Stimulated activated CD4-positive, alpha-beta T cell treated with anti-CD3 and anti-CD28 coated beads, Interleukin-2, amount 100 ng/mL, for 48 hours (primary cell): ENCODE results near the gene ATP2B3.

Source experiments
- DNase-seq, 2 donors: peaks; one replicate each; pipeline ENCODE4 v3.0.0-alpha.2; 2020

Gene ATP2B3

DNA sequence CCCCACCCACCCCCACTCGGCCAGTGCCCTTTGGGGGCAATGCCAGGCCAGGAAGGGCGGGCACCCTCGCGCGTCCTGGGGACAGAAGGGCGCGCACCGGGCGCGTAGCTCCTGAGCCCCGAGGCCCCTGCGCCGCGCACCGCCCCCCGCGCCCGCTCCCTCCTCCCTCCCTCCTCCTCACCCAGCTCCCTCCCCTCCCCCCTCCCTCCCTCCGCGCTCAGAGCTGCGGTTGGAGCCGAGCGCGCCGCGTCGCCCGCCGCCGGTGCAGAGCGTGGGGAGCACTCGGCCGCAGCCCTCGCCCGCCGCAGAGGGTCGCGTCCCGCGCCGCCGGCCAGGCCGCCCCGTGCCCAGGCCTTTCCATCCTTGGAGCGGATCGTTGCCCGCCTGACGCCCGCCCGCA lies at the start of gene ATP2B3:
Gene ATP2B3 (plus strand): TSS at position 220 of the 400 bp plus-strand sequence. CDS start 18,606 bp downstream, outside the sequence.
- no peak for DNase-seq

- DNase-seq, result no peak
Measured at GRCh38 chrX:153468008-153468580, 49.3 kb upstream of the ATP2B3 start.

GRCh38 chrX:153469811-153470410 lies 47.5 kb upstream of the ATP2B3 start:
- peak in 1 of 2 donors; percentile 11 for DNase-seq

DNA sequence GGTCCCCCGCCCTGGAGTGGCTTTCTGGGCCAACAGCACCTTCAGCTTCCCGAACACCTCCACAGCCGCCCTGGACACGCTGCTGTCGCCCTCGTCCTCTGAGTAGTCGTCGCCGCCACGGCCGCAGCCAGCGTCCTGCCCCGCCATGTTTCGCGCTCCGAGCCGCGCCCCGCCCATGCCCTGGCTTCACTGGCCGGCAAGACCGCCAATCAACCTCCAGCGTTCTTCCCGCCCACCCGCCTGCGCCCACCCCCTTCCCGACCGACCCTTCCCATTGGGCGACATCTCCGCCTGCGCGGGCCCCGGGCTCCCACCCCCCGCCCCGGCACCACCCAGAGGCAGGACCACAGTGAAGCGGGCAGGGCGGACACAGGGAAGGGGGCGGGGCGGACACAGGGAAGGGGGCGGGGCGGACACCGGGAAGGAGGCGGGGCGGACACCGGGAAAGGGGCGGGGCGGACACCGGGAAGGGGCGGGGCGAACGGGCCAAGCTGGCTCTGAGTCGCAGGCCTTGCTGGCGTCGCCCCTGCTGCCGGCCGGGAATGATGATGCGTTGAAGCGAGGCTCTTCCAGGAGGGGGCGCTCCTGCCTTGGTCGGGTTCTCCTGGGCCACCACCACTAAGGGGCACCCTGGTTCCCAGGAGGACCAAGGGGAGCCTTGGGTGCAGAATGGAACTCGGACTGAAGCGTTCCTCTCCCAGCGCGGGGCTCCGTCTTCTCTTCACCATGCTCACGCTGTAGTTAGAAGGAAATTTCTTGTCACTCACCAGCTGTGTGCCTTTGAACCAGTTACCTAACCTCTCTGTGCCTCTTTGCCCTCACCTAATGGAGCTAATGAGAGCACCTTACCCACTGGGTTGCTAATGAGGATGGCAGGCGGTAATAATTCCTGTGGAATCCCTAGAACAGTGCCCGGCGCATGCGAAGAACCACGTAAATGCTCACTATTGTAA lies 46.8 kb upstream of the ATP2B3 start, which contains the start of gene HAUS7:
Gene HAUS7 (minus strand): TSS at position 166 of the 953 bp plus-strand sequence. CDS start 19 bp downstream, at position 147.
- peak; percentile 81 to 85 for DNase-seq

DNA sequence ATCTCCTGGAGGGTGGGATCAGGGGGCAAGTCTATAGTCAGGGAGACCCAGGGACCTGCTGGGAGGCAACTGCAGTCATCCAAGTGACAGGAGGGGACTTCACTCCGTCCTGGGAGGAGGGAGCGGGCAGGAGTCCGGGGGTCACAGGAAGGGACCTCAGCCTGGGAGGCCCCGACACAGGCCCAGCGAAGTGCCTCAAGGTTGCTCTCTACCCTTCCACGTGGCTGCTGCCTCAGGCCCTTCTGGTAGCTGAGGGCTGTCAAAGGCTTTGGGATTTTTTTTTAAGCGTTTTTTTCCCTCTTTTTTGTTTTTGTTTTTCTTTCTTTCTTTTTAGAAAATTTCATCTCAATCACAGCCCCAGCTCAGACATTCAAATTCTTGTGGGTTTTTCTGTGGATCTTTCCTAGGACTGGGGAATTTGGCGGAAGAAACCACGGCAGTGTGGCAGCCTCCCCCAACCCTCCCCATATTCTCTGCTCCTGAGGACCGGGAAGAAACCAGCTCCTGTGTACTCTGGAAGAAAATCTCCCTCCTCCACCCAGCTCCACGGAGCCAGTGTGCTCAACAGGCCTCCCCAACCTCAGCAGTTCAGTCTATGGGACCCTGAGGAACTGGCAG lies 45.7 kb upstream of the ATP2B3 start:
- DNase-seq, result no peak

- DNase-seq, result no peak
Measured at GRCh38 chrX:153473126-153473525, 44.3 kb upstream of the ATP2B3 start.

DNA sequence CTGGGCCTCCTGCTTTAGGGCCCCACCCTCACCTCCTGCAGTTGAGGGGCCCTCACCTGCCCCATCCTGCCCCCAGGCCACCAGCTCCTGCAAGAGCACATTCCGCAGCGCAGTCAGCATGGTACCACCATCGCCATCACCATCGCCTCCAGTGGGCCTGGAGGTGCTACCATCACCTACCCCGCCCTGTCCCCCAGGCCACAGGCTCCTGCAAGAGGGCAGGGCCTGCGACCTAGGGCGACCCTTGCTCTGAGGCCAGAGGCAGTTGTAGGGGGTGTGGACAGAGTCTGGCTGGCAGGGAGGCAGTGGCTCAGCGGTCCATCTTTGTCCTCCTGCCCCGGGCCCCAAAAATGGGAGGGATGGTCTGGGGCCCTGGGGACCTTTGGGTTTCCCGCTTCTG lies 43.2 kb upstream of the ATP2B3 start:
- DNase-seq, result no peak

- peak; percentile 10 to 27 for DNase-seq
Measured at GRCh38 chrX:153474718-153475117, 42.7 kb upstream of the ATP2B3 start.

GRCh38 chrX:153475271-153475670 lies 42.2 kb upstream of the ATP2B3 start:
- DNase-seq, result no peak

DNA sequence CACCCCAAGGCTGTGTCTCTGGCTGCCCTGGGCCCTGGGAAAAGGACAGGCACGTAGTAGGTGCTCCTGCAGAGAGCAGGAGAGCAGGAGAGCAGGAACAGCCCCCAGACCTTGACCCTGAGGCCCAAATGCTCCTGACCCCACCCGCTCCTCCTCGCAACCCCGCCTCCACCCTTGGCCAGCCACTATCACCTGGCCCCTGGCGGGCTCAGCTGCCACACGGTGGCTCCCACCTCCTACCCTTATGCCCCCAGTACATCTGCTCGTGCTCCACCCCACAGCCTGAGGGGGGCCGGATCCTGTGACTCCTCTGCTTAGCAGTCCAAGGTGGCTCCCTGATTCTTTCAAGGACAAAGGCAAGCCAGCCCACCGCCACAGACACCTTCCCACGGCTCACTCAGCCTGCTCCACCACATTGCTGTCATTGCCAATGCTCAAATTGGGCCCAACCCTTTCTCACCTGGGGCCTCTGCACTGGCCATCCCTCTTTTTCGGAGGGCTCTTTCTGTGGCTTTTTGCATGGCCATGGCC lies 41.6 kb upstream of the ATP2B3 start:
- no peak for DNase-seq

DNA sequence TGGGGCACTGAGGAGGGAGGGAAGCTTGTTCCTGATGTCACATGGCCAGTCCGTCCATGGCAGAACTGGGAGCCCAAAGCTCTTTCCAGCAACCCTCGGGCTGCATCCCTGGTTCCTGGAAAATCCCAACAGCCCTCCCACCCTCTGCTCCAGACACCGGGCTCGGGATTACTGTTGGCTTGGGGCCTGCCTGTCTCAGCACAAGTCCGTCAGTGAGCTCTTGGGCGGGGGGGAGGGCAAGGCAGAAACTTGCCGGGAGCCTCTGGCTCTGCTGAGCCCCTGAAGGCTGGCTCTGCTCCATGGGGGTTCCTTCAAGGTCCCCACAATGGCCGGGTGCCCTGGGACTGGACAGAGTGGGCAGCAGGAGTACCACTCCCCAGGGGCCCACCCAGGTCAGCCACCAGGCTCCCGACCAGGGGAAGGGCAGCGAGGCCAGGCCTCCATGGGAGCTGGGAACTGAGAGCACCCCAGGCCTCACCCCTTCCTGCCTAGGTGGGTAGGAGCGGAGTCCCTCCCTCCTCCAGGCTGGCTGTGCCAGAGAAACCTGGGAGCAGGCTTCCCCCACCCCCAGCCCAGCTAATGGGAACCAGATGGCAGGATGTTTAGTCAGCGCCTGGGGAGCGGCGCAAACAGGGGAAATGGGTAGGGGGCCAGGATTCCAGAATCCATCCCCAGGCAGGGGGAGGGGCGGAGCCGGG lies 40.6 kb upstream of the ATP2B3 start:
- no peak for DNase-seq

GRCh38 chrX:153477364-153477857 lies 40.0 kb upstream of the ATP2B3 start:
- DNase-seq, result no peak

DNA sequence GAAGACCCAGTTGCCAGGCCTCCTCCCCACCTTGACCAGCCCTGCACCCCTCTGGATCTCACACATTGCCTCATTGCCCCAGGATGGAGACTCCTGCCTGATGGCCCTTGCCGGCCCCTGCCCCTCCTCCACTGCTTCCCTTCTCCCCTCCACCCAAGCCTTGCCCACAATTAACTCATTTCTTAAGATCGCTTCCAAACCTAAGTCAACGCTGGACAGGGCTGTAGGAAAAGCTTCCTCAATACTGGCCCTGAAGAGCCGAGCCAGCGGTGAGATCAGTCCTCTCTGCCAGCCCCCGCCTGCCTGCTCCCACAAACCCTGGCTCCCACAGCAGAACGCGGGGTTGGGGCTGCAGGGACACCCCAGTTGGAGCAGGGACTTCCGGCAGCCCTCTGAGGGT lies 39.5 kb upstream of the ATP2B3 start:
- no peak for DNase-seq

- DNase-seq, result no peak
Measured at GRCh38 chrX:153478746-153479145, 38.7 kb upstream of the ATP2B3 start.

GRCh38 chrX:153481043-153481442 lies 36.4 kb upstream of the ATP2B3 start:
- DNase-seq, result no peak

DNA sequence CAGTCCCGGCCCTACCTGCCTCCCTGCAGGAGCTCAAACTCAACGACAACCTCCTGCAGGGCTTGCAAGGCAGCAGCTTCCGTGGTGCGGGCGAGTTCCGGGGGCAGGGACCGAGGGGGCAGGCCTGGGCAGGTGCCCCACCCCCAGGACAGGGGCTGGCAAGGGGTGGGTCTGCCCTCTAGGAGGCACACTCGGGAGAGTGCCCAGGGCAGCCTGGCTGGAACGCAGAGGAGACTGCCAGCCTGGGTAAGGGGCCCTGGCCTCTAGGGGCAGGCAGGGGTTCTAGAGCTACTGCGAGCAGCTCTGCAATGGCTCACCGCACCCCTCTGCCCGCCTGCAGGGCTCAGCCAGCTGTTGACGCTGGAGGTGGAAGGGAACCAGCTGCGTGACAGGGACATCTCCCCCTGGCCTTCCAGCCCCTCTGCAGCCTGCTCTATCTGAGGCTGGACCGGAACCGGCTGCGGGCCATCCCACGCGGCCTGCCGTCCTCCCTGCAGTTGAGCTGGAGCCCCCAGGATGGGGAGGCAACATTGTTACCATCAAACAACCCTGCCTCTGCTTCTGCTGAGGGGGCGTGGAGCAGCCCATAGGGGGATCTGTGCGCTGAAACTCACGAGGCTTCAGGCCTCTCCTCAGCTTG lies 34.9 kb upstream of the ATP2B3 start:
- DNase-seq, result no peak

DNA sequence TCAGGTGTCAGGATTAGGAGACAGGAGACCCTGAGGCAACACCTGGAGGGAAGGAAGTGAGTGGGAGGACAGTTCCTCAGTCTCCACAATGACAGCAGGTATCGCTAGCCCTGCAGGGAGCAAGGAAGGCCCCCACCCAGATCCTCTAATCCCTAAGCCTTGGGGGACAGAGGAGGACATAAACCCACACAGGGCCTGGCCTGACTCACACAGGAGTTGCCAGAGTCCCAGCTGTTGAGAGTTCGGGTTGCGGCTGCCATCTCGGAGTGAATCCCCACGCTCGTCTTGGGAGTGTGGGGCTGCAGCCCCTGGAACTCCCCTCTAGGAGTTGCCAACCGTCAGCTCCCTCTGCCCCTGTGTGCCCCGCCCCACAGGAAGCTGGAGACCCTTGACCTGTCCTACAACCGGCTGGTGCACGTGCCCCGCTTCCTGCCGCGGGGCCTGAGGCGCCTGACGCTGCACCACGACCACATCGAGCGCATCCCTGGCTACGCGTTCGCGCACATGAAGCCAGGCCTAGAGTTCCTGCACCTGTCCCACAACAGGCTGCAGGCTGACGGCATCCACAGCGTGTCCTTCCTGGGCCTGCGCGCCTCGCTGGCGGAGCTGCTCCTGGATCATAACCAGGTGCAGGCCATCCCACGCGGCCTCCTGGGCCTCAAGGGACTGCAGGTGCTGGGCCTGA lies 31.9 kb upstream of the ATP2B3 start:
- no peak for DNase-seq

GRCh38 chrX:153486171-153486570 lies 31.3 kb upstream of the ATP2B3 start:
- DNase-seq, result no peak

- no peak for DNase-seq
Measured at GRCh38 chrX:153487590-153488071, 29.8 kb upstream of the ATP2B3 start.

DNA sequence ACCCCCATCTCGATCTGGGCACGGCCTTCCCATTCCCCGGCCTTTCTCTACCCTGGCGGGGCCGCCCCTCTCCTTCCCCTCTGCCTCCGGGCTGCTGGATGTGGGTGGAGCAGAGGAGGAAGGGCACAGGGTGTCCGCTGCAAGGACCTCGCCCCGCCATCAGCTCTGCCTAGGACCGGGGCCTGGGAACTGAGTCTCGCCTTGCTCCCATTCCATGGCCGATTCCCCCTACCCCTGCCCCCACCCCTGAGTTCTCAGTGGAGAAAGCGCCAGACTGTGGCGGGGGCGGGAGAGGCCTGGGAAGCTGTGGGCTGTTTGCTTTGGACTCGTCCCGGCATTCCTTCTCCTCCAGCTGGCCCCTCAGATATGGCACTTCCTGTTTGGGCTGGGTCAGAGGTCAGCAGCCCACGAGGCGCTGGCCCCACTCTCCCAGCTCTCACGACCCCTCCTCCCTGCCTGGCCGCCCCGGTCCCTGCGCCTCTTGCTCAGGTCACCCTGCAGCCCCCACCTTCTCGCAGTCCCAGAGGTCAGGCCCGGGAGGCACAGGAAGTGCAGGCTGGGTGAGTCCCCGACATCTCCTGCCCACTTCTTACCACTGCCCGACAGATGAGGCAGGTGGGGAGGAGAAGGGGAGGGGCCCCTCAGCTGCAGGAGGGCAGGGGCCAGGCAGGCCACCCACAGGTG lies 29.1 kb upstream of the ATP2B3 start:
- no peak for DNase-seq
